Measurements from ENCODE around the gene SLC6A6.

SLC6A6 gene

DNA sequence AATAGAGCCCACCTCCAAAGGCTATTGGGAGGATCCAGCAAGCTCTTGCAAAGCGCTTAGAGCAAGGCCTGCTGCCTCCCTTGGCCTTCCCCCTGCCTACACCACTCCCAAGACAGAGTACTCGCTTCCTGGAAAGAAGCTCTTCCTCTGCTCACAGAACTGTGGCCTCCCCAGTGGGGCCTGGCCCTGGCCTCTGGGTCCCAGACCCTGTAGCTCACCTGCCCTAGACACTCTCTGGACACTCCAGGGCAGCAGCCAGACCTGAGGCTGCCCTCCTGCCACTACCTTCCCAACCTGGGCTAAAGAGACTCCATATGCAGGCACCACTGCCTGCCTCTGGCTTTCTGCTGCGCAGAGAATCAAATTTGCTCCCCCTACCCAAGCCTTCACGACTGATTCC, 87.8 kb downstream of the SLC6A6 start:
- no peak for DNase-seq

DNA sequence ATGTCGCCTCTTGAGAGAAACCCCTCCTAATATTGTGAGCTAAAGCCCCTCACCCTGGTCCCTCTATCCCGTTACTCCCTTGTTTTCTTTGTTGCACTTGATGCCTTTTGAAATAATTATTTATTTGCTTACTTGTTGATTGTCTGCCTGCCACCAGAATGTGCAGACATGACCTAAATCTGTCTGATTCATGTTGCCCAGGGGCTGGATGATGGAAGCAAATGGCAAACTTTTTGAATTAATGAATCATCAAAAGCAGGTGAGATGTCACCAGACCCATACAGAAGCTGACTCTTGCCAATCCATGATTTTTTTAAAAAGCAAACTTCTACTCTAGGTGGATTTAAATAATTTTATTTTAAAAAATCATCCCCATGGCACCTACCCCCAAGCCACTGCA, 88.4 kb downstream of the SLC6A6 start:
- no peak for DNase-seq

- DNase-seq = no peak
Observed at GRCh38 chr3:14491396-14492190, 89.2 kb downstream of the SLC6A6 start.

DNA sequence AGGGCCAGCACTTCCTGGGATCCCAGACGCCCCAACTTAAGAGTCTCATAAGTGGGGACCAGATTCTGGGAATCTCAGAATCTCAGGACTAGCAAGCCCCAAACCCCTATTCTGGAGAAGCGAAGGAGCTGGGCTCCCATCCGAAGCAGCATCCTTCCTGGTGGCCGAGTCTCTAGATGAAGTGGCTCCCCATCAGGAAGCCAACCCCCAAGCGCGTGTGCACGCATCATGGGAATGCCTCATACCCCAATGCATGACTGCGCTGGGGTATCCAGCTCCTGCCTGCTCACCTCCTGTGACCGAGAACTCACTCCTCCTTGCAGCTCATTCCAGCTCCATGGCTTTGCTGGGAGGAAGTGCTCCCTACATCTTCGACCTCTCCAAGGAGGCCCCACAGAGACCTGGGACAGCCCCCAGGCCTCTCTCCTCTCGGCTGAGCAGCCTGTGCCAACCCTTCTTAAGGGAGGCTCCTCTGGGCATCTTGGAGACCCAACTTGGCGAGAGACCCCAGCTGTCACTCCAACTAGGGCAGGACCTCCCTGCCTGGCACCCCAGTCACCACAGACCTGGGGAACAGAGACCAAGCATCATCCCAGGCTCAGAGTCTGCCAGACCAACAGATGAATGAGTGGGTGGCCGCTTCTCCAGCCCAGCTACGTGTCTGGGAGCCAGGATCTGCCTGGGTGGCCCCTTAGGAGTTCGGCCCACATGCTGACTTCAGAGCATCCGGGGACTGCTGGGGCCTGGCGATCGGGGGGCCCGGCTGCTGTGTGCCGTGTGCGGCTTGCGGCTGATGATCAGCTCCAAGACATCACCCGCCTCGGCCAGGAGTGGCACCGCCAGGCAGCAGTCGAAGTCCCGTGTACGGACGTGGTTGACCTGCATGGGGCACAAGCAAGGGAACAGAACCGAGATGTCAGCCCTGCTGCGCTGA, 90.8 kb downstream of the SLC6A6 start:
- no peak for DNase-seq

GRCh38 chr3:14494279-14494972, 92.0 kb downstream of the SLC6A6 start:
- DNase-seq = no peak

GRCh38 chr3:14494973-14495300, 92.5 kb downstream of the SLC6A6 start:
- DNase-seq = no peak

DNA sequence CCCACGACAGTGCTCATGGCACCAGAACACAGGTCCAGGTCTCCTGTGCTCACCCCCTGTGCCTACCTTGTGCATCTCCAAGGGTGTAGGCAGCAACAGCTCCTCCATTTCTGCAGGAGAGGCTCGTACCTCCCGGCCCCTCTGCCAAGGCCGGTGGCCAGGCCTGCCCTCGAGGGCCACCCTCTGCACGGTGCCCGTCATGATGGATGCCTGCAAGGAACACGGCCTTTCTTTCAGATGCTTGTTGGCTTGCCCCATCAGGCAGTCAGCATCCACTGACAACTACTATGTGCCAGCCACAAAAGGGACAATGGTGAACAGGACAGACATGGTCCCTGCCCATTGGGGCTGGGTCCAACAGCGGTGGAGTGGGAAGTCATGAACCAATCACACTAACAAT, 93.9 kb downstream of the SLC6A6 start:
- no peak for DNase-seq

DNA sequence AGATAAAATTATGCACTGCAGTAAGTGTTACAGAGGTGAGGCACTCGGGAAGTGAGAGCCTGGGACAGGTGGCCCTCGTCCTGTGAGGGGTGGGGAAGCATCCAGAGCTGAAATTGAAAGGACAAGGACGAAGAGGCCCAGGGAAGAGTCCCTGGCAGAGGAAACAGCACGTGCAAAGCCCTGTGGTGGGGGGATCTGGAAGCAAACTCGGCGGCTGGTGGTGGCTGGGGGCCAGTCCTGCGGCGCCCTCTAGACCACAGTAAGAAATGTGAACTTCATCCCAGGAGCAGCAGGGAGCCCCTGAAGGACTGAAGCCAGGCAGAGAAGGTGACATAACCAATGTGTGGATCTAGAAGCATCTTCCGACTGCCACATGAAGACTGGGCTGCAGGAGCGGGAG, 94.9 kb downstream of the SLC6A6 start:
- no peak for DNase-seq

GRCh38 chr3:14502472-14502871, 100.1 kb downstream of the SLC6A6 start:
- no peak for DNase-seq

- DNase-seq = no peak
Observed at GRCh38 chr3:14503033-14503705, 100.8 kb downstream of the SLC6A6 start.

DNA sequence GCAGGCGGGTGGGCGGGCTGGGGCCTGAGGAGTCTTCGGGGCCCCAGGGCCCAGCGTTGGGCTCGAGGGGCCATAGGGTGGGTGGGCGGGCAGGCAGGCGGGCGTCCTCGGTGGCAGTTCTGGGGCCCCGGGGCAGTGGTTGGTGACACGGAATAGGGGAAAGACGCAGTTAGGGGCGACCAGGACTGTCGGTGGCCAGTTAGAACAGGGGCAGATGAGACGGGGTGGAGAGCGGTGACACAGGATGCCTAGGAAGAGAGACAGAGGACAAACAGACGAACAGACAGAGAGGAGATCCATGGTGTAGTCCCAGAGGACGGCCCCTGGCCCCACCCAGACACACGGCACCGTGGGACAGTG, 101.3 kb downstream of the SLC6A6 start:
- DNase-seq = no peak

DNA sequence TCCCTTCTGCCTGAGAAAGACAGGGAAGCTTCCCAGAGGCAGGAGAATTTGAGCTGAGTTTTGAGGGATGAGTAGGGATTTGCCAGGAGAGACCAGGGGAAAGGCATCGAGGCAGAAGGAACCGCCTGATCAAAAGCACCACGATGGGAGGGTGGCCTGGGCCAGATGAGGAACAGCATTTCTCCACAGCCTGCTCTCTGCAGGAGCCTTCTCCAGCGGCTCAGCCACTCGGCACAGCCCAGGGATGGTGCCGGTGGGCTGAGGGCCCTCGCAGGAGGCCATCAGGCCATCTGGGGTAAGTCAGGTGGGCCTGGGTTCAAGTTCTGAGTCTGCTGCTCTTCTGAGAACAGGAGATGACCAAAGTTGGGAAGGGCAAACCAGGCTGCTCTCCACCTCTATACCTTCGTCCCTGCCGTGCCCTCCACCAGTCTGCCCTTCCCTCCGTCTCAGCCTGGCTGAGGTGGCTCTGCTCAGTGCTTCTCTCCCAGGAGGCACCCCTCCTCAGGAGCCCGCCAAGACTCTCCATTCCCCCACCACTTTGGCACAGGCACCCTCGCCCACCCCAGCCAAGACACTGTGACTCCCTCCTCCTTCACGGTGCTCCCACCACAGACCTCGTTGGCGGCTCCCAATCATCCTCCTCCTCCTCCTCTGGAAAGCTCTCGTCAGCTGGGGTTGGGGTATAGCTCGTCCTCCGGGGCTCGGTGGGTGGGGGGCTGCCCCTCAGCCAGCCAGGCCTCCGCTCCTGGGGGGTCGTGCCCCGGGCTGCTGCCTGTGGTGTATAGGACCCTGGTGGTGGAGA, 102.8 kb downstream of the SLC6A6 start:
- no peak for DNase-seq

GRCh38 chr3:14505803-14506500, 103.5 kb downstream of the SLC6A6 start:
- no peak for DNase-seq

DNA sequence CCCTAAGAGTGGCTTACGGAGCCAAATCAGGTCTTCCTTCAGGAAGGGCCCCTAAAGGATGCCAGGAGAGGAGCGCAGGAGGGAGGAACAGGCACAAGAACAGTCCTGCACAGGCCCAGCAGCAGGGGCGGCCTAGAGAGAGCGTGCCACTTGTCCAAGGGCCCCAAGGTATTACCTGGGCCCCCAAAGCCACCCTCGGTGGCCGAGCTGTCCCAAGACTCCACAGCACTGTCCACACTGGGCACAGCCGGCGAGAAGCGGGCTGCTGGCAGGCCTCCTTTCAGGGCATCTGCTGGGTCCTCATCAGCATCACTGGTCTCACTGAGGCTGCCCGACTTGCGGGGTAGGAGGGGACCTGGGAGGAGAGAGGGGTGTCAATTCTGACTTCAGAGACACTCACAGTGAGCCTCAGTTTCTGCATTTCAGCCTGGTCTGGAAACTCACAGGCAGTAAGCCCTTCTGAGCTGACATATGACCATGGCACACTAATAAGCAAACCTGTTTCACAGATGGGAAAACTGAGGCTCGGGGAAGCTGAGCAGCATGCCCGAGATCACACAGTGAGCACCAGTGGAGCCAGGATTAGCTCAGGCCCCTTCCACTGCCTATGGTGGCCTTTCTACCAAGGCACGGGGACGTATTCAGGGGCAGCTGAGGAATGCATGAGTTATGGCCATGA, 104.4 kb downstream of the SLC6A6 start:
- no peak for DNase-seq

DNA sequence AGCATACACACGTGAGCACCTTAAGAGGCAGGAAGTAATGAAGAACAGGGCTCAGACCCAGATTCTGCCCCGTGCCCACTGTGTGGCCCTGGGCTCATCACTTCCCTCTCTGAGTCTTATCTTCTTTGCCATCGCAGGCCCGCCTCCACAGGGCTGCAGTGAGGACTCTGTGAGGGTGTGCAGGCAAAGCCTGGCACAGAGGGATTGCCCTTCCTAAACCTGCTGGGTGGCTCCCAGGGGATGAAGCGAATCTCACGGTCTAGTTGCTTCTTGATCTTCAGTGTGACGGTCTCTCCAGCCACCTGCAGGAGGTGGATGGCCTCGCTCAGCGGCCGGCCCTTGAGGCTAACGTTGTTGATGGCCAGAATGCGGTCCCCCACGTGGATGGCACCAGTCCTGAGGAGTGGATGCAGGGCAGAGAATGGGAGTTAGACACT, 104.9 kb downstream of the SLC6A6 start:
- DNase-seq = no peak

DNA sequence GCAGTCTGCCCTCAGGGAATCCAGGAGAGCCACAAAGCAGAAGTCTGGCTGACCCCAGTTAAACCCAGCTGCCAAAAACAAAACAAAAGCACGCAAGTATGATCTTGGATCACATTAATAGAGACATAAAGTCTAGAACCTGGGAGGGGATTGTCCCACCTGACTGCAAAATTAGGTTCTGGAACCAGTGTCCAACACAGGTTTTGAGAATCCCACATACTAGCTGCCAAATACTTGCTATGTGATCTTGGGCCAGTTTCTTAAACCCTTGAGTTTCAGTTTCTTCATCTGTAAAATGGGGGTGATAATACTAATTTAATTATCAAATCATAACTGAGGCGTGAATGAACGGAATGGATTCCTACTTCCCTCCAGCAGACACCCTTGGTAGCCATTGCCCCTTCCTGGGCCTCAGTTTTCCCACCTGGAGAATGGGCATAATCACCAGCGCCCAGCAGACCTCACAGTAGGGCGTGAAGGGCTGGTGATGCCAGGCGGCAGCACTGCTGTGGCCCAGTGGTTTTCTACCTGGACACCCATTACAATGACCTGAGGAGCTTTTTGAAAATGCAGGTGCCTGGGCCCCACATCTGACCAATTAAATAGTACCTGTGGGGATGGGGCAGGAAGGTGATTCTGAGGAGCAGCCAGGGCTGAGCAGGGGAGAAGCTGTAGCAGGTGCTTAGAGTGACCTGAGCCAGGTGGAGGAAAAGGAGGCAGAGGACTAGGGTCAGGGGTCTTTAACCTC, 105.5 kb downstream of the SLC6A6 start:
- no peak for DNase-seq

DNA sequence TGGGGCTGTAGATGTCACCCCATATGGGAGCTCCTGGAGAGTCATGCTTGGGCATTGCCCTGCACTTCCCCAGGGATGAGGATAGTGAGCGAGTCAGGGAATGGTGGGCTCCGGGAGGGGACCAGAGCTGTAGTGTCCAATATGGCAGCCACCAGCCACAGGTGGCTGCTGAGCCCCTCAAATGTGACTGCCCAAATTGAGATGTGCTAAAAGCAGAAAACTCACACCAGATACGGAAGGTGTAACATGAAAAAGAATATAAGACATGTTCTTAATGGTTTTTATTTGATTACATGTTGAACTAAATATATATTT, 106.1 kb downstream of the SLC6A6 start:
- no peak for DNase-seq

GRCh38 chr3:14508966-14509795, 106.8 kb downstream of the SLC6A6 start:
- no peak for DNase-seq

DNA sequence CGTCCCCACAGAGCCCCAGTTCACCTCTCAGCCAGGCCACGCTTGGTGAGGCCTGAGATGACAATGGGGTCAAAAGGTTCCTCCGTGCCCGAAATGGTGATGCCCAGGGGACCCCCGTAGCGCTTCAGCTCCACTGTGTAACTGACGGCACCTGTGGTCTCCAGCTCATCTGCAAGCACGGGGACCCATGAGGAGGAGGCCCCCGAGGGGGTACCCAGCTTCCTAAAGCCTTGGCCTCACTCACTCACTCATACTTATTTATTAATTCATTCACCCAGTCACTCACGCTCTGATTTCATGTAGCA, 107.3 kb downstream of the SLC6A6 start:
- DNase-seq = no peak
